Measurements from ENCODE around the gene CHRM2.

DNA sequence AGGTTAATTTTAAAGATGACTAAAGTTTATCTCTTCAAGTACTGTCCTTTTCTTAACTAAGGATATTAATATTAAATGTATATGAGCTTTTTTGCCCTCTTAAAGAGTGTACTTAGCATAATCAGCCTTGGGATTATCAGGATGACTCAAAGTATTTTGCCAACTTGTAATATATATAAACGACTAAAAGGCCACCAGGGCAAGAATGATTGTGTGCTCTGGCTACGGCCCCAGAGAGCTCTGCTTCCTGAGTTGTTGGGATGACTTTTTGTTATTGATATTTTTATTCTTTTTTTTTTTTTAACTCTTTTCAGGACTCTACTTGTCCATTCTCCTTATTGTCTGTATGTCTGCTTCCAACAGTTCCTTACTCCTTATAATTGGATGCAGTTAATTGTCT is 14.8 kb upstream of the CHRM2 start:
- TF ChIP-seq CTCF (IDR thresholded peaks at IDR 0.05) (no peak), ZFX (IDR thresholded peaks at IDR 0.05; ENCODE audit: borderline replicate concordance) (no peak)
